Endothelial cell of umbilical vein (primary cell): ENCODE measurements around the gene THAP3. TPM values are rescaled to one million over a fixed set of nuclear protein-coding genes. Genes with fewer than 3 reads are reported as not detected.
"Not testable (repeated sequence)": the region's sequence is repeated elsewhere in the genome, so short reads cannot be mapped to it uniquely, and the experiment has no call there.

ENCODE experiments used
- BruUV-seq: library from RNA; stranded (reverse); fragments of 400-500 nt; replicated peaks from 2 replicates; lab custom pipeline; 2021; lab: Mats Ljungman, UMichigan
- CTCF ChIA-PET: fragments of 300-600, 350-600 bp; sonication (Branson Sonifier 250); formaldehyde crosslinking; loops from one replicate; lab custom pipeline; 2021; ENCODE audit warnings: antibody characterized with exemption, inconsistent platforms; lab: Charles Lee
- POLR2A ChIA-PET: fragments of 300-600, 350-600 bp; sonication (Branson Sonifier 250); formaldehyde crosslinking; loops from one replicate; lab custom pipeline; 2021; ENCODE audit warnings: antibody characterized with exemption, inconsistent platforms; lab: Charles Lee
- DNase-seq: peaks from one replicate; pipeline ENCODE4 v3.0.0-alpha.2; 2011; ENCODE audit warnings: low read depth, low spot score
- FAIRE-seq: peaks from 2 replicates; lab custom pipeline; 2011; peaks lifted over from hg19 to GRCh38; lab: Jason Lieb, UNC
- H2AFZ ChIP-seq: 2 replicates; pipeline ENCODE4 v1.6.0; 2012; ENCODE audit warnings: low read depth, low read length, control low read depth, inconsistent platforms
- H3K27ac ChIP-seq: 2 replicates; pipeline ENCODE4 v1.5.1; 2011; ENCODE audit warnings: low read depth, mild to moderate bottlenecking, control low read depth, low read length, moderate library complexity; ENCODE audit not compliant: insufficient read depth
- H3K27me3 ChIP-seq, 2 experiments: 2 replicates each; pipeline versions ENCODE4 v1.6.0 to v1.6.1; 2011; ENCODE audit warnings: low read length in 2 of 2, mixed read lengths in 1 of 2; ENCODE audit not compliant: control insufficient read depth in 2 of 2, insufficient read depth in 2 of 2
- H3K36me3 ChIP-seq, 2 experiments: 2 replicates in 1 of 2; 3 replicates in 1 of 2; pipeline ENCODE4 v1.5.1; 2011; ENCODE audit warnings: low read length in 2 of 2, mild to moderate bottlenecking in 1 of 2, moderate library complexity in 1 of 2; ENCODE audit not compliant: control insufficient read depth in 2 of 2, insufficient read depth in 2 of 2; ENCODE audit errors: extremely low read depth in 1 of 2
- H3K4me1 ChIP-seq: 3 replicates; pipeline ENCODE4 v1.5.1; 2011; ENCODE audit warnings: mild to moderate bottlenecking, low read length; ENCODE audit not compliant: control insufficient read depth, insufficient read depth; ENCODE audit errors: extremely low read depth
- H3K4me2 ChIP-seq: 2 replicates; pipeline ENCODE4 v1.6.1; 2011; ENCODE audit warnings: low read length, control low read depth, mixed read lengths; ENCODE audit not compliant: insufficient read depth
- H3K4me3 ChIP-seq, 3 experiments: fragments of 200-600 bp in 1 of 3; sonication (generic), shearing (Covaris generic) in 1 of 3; replicated peaks in 1 of 3; 2 replicates each; pipeline ENCODE4 v1.5.1; 2011 to 2016; ENCODE audit warnings: control low read depth in 3 of 3, low read length in 3 of 3, mild to moderate bottlenecking in 2 of 3, inconsistent platforms in 1 of 3, low read depth in 1 of 3, moderate library complexity in 1 of 3; ENCODE audit not compliant: insufficient read depth in 1 of 3
- H3K79me2 ChIP-seq: 2 replicates; pipeline ENCODE4 v1.6.0; 2012; ENCODE audit warnings: low read length, inconsistent platforms; ENCODE audit not compliant: control insufficient read depth, insufficient read depth
- H3K9ac ChIP-seq: replicated peaks from 2 replicates; pipeline ENCODE3; 2011; ENCODE audit warnings: low read length, control low read depth; ENCODE audit not compliant: insufficient read depth; ENCODE audit errors: extremely low read depth
- H3K9me1 ChIP-seq: replicated peaks from 3 replicates; pipeline ENCODE4 v1.6.0; 2011; ENCODE audit warnings: mild to moderate bottlenecking, low read length; ENCODE audit not compliant: control insufficient read depth, insufficient read depth; ENCODE audit errors: extremely low read depth
- H3K9me3 ChIP-seq: replicated peaks from 2 replicates; pipeline ENCODE4 v1.5.1; 2012; ENCODE audit warnings: low read length, inconsistent platforms; ENCODE audit not compliant: control insufficient read depth, insufficient read depth
- H4K20me1 ChIP-seq: replicated peaks from 2 replicates; pipeline ENCODE3; 2011; ENCODE audit warnings: mild to moderate bottlenecking, low read length; ENCODE audit not compliant: control insufficient read depth, insufficient read depth; ENCODE audit errors: extremely low read depth
- CTCF ChIP-seq, 2 donors: IDR thresholded peaks; 1 replicate in 1 of 2; 2 replicates in 1 of 2; pipeline ENCODE4 v1.5.1; 2011; ENCODE audit warnings: low read length in 2 of 2, mild to moderate bottlenecking in 2 of 2, moderate library complexity in 2 of 2, control low read depth in 1 of 2, inconsistent platforms in 1 of 2, low read depth in 1 of 2; ENCODE audit not compliant: insufficient read depth in 1 of 2; ENCODE audit errors: extremely low read depth in 1 of 2
- EZH2 ChIP-seq: IDR thresholded peaks from 2 replicates; pipeline ENCODE4 v1.6.1; 2012; ENCODE audit warnings: borderline replicate concordance, low read depth, mild to moderate bottlenecking, moderate library complexity, low read length, inconsistent platforms; ENCODE audit not compliant: severe bottlenecking
- FOS ChIP-seq: IDR thresholded peaks from 2 replicates; pipeline ENCODE4 v1.6.1; 2011; ENCODE audit warnings: mild to moderate bottlenecking, low read length, moderate library complexity, borderline replicate concordance; ENCODE audit not compliant: insufficient read depth
- GATA2 ChIP-seq: IDR thresholded peaks from 2 replicates; pipeline ENCODE4 v1.7.0; 2011; ENCODE audit warnings: low read depth, mild to moderate bottlenecking, moderate library complexity, mixed read lengths, low read length; ENCODE audit not compliant: insufficient read length, insufficient read depth
- JUN ChIP-seq: IDR thresholded peaks from 2 replicates; pipeline ENCODE4 v1.6.1; 2011; ENCODE audit warnings: borderline replicate concordance, low read depth; ENCODE audit not compliant: insufficient read length, insufficient read depth
- MAX ChIP-seq: IDR thresholded peaks from 2 replicates; pipeline ENCODE4 v1.6.1; 2011; ENCODE audit not compliant: insufficient read depth, insufficient read length
- POLR2A ChIP-seq: IDR thresholded peaks from 2 replicates; pipeline ENCODE4 v1.6.1; 2012; ENCODE audit warnings: low read depth, mild to moderate bottlenecking, control low read depth, low read length
- dilution Hi-C: fragments of 300-500 bp; cut with MboI; formaldehyde crosslinking; loops from one replicate; pipeline ENCODE4 v1.15.0; 2019; ENCODE audit warnings: low sequenced_read_pairs; ENCODE audit not compliant: extremely low pct_ligation_motif_present
- intact Hi-C: fragments of 100-400 bp; cut with micrococcal nuclease; formaldehyde crosslinking; loops from one replicate; pipeline ENCODE4 v1.10.0; 2022
- polyA plus RNA-seq, 4 experiments: library from polyadenylated mRNA; depleted of rRNA in 3 of 4; stranded (reverse) in 3 of 4; unstranded in 1 of 4; fragments of >200 nt; gene quantifications; 2 replicates each; pipeline versions ENCODE4 v1.2.1 to v1.2.3, GENCODE V29; 2011 to 2012; ENCODE audit warnings: missing spikeins in 1 of 4
- total RNA-seq: library from RNA; stranded (reverse); gene quantifications from 2 replicates; pipeline ENCODE4 v1.2.3, GENCODE V29; 2021

The THAP3 gene
- total and polyA plus RNA-seq, 2 donors (not counting 3 experiments of a cell fraction or from before 2014, with no cell fraction given), result 11.3 to 16.7 TPM

GRCh38 chr1:6635910-6636760 is 11.5 kb downstream of the THAP3 start:
- intact Hi-C loops (no loop called here), dilution Hi-C loops (no loop called here)
- Histone ChIP-seq H3K9me3 (no peaks in the 10 kb centered on the region), H3K4me3 (no peak overlapping the region), H3K4me2 (no peak overlapping the region), H3K79me2 (no peaks in the 10 kb centered on the region), H3K4me1 (no peaks in the 10 kb centered on the region), H3K9ac (no peak overlapping the region), H4K20me1 (no peaks in the 10 kb centered on the region), H3K27ac (no peak overlapping the region), H3K36me3 (peaks cover 6 to 41% of the 10 kb centered on the region in 2 experiments), H3K9me1 (no peaks in the 10 kb centered on the region), H2AFZ (no peak overlapping the region), H3K27me3 (no peaks in the 10 kb centered on the region)
- DNase-seq (no peak), FAIRE-seq (no peak)
- POLR2A ChIA-PET, result no interaction called here
- TF ChIP-seq MAX (no peak), CTCF (IDR thresholded peaks at IDR 0.05; ENCODE audit: extremely low read depth in 1 of 2, insufficient read depth in 1 of 2, low read depth in 1 of 2, low read length in 2 of 2) (no peak), EZH2 (no peak), JUN (no peak), GATA2 (no peak), FOS (no peak), POLR2A (no peak)
- CTCF ChIA-PET, result interaction anchor here (1.3 to 1.9 kb wide), 2 partner anchors 10 to 82 kb away, joined by 3 to 9 read pairs; partner anchors contain the start of genes NOL9 and TAS1R1
- no TSS peak for BruUV-seq

- H3K9me3 ChIP-seq, H3K4me1 ChIP-seq, BruUV-seq, POLR2A ChIA-PET, H3K4me3 ChIP-seq, H3K27ac ChIP-seq, H3K4me2 ChIP-seq, H3K27me3 ChIP-seq, H3K9ac ChIP-seq, intact Hi-C loops, DNase-seq, H4K20me1 ChIP-seq, H2AFZ ChIP-seq, dilution Hi-C loops, H3K9me1 ChIP-seq, FAIRE-seq, H3K79me2 ChIP-seq: not testable (repeated sequence)
- peaks cover 6 to 41% of the 10 kb centered on the region in 2 experiments for H3K36me3 ChIP-seq
- CTCF ChIA-PET, result interaction anchor here (1.3 to 1.9 kb wide), 2 partner anchors 10 to 82 kb away, joined by 3 to 9 read pairs; partner anchors contain the start of genes NOL9 and TAS1R1
Observed at GRCh38 chr1:6636778-6637177, 12.1 kb downstream of the THAP3 start.
